MM.1S (cell line): ENCODE results near the gene NRG3.

Experiments used
- CTCF ChIP-seq: fragments of 300-600 bp; sonication (generic); IDR thresholded peaks from 2 replicates; pipeline ENCODE4 v1.5.1; 2016; ENCODE audit warnings: antibody characterized with exemption, low read length, mixed read lengths
- EZH2 ChIP-seq: fragments of 300-600 bp; sonication (generic); optimal IDR thresholded peaks from 2 replicates; pipeline ENCODE3; 2017; ENCODE audit warnings: low read depth, mild to moderate bottlenecking, antibody characterized with exemption, low read length, mixed read lengths

GRCh38 chr10:82256275-82256674 lies 381.3 kb downstream of the NRG3 start:
- TF ChIP-seq CTCF (no peak), EZH2 (no peak)
